DOHH2 (cell line): ENCODE measurements around the gene KCTD17.

ENCODE experiments used
- EZH2phosphoT487 ChIP-seq: fragments of 200-600 bp; sonication (generic); IDR thresholded peaks from 2 replicates; pipeline ENCODE4 v1.6.1; 2017; ENCODE audit warnings: borderline replicate concordance, mild to moderate bottlenecking, antibody characterized with exemption, low read length, moderate library complexity, mixed read lengths
- TF ChIP-seq, protein P1 (sequence below): fragments of 200-600 bp; sonication (generic); IDR thresholded peaks from one replicate; pipeline ENCODE4 v1.5.1; 2014; ENCODE audit warnings: antibody characterized with exemption, mild to moderate bottlenecking, low read depth, low read length; ENCODE audit not compliant: poor library complexity, severe bottlenecking

DNA sequence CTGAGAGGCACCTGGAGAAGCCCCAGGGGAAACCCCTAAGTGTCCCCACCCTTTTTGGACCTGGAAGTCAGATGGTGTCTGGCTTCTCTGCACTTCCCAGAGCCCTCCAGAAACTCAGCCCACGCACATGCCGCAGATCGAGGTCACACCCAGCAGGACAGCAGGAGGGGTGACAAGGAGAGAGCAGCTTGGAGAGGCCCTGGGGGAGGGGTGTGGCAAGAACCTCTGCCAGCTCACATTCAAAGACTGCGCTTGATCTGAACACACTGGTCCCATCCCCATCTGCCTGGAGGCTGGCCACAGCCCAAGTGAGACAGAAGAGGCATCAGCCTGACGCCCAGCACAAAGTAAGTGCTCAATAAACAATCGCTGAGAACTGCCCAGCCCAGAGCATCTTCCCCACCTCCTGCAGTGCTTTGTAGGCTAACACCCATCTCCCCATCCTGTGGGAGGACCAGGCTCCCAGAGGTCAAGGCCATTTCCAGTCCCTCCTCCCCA, 36.6 kb downstream of the KCTD17 start:
- TF ChIP-seq, protein P1, sequence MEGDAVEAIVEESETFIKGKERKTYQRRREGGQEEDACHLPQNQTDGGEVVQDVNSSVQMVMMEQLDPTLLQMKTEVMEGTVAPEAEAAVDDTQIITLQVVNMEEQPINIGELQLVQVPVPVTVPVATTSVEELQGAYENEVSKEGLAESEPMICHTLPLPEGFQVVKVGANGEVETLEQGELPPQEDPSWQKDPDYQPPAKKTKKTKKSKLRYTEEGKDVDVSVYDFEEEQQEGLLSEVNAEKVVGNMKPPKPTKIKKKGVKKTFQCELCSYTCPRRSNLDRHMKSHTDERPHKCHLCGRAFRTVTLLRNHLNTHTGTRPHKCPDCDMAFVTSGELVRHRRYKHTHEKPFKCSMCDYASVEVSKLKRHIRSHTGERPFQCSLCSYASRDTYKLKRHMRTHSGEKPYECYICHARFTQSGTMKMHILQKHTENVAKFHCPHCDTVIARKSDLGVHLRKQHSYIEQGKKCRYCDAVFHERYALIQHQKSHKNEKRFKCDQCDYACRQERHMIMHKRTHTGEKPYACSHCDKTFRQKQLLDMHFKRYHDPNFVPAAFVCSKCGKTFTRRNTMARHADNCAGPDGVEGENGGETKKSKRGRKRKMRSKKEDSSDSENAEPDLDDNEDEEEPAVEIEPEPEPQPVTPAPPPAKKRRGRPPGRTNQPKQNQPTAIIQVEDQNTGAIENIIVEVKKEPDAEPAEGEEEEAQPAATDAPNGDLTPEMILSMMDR, result no peak
- no peak for TF ChIP-seq EZH2phosphoT487
